Fibroblast of lung (primary cell): ENCODE results near the gene TUBB1. TPM values are rescaled to one million over a fixed set of nuclear protein-coding genes. Genes with fewer than 3 reads are reported as not detected.
A peak's percentile ranks its signal among the peaks of the same experiment; 100 is the strongest.

Source experiments
- DNase-seq, 2 donors: peaks; one replicate each; pipeline versions ENCODE4 v3.0.0 to v3.0.0-alpha.2; 2010; ENCODE audit warnings: low read depth in 2 of 2
- H2AFZ ChIP-seq: 2 replicates; pipeline ENCODE4 v1.5.1; 2012; ENCODE audit warnings: low read length, control low read depth, inconsistent platforms
- H3K27ac ChIP-seq: 2 replicates; pipeline ENCODE4 v1.5.1; 2011; ENCODE audit warnings: low read length, control low read depth; ENCODE audit not compliant: insufficient read depth
- H3K27me3 ChIP-seq: 2 replicates; pipeline ENCODE4 v1.5.1; 2011; ENCODE audit warnings: mild to moderate bottlenecking, low read length; ENCODE audit not compliant: control insufficient read depth, insufficient read depth
- H3K36me3 ChIP-seq: 2 replicates; pipeline ENCODE4 v1.5.1; 2011; ENCODE audit warnings: low read length; ENCODE audit not compliant: control insufficient read depth, insufficient read depth
- H3K4me1 ChIP-seq: 2 replicates; pipeline ENCODE4 v1.5.1; 2011; ENCODE audit warnings: low read length; ENCODE audit not compliant: control insufficient read depth, insufficient read depth; ENCODE audit errors: extremely low read depth
- H3K4me2 ChIP-seq: 2 replicates; pipeline ENCODE4 v1.5.1; 2011; ENCODE audit warnings: low read length, control low read depth; ENCODE audit not compliant: insufficient read depth; ENCODE audit errors: extremely low read depth
- H3K4me3 ChIP-seq, 4 experiments: fragments of 200-600 bp in 1 of 4; sonication (generic) in 1 of 4; replicated peaks in 1 of 4; 2 replicates each; pipeline ENCODE4 v1.5.1; 2011 to 2016; ENCODE audit warnings: low read length in 4 of 4, low read depth in 3 of 4, mild to moderate bottlenecking in 3 of 4, control low read depth in 2 of 4, inconsistent platforms in 1 of 4, mixed read lengths in 1 of 4; ENCODE audit not compliant: insufficient read depth in 1 of 4; ENCODE audit errors: control extremely low read depth in 1 of 4
- H3K79me2 ChIP-seq: 2 replicates; pipeline ENCODE4 v1.5.1; 2012; ENCODE audit warnings: mild to moderate bottlenecking, low read length, inconsistent platforms; ENCODE audit not compliant: control insufficient read depth, insufficient read depth
- H3K9ac ChIP-seq: 2 replicates; pipeline ENCODE4 v1.5.1; 2011; ENCODE audit warnings: mild to moderate bottlenecking, low read length, control low read depth; ENCODE audit not compliant: insufficient read depth
- H3K9me3 ChIP-seq: 2 replicates; pipeline ENCODE4 v1.5.1; 2012; ENCODE audit warnings: low read depth, low read length; ENCODE audit not compliant: control insufficient read depth, insufficient read depth
- H4K20me1 ChIP-seq: 2 replicates; pipeline ENCODE4 v1.5.1; 2011; ENCODE audit warnings: low read length; ENCODE audit not compliant: control insufficient read depth, insufficient read depth; ENCODE audit errors: extremely low read depth
- EZH2 ChIP-seq: IDR thresholded peaks from 2 replicates; pipeline ENCODE4 v1.5.1; 2012; ENCODE audit warnings: low read length, control low read depth, mild to moderate bottlenecking; ENCODE audit errors: missing control alignments
- polyA plus RNA-seq, 2 donors: library from polyadenylated mRNA; depleted of rRNA in 1 of 2; stranded (reverse) in 1 of 2; unstranded in 1 of 2; fragments of >200 nt; gene quantifications; 2 replicates each; pipeline ENCODE4 v1.2.1, GENCODE V29; 2011 to 2012; ENCODE audit warnings: missing spikeins in 1 of 2
- total RNA-seq: library from RNA; depleted of rRNA; stranded (reverse); fragments of >200 nt; gene quantifications from 2 replicates; pipeline ENCODE4 v1.2.1, GENCODE V29; 2014
- TF ChIP-seq, protein P1 (sequence below), 2 donors: IDR thresholded peaks in 1 of 2; conservative IDR thresholded peaks in 1 of 2; 1 replicate in 1 of 2; 2 replicates in 1 of 2; pipeline ENCODE4 v1.5.1; 2011 to 2012; ENCODE audit warnings: low read length in 2 of 2, control low read depth in 1 of 2, inconsistent platforms in 1 of 2, low read depth in 1 of 2, mild to moderate bottlenecking in 1 of 2

TUBB1 gene
- total and polyA plus RNA-seq, 2 donors (not counting 1 experiment from before 2014, with no cell fraction given): under 0.01 TPM; not detected in 1

DNA sequence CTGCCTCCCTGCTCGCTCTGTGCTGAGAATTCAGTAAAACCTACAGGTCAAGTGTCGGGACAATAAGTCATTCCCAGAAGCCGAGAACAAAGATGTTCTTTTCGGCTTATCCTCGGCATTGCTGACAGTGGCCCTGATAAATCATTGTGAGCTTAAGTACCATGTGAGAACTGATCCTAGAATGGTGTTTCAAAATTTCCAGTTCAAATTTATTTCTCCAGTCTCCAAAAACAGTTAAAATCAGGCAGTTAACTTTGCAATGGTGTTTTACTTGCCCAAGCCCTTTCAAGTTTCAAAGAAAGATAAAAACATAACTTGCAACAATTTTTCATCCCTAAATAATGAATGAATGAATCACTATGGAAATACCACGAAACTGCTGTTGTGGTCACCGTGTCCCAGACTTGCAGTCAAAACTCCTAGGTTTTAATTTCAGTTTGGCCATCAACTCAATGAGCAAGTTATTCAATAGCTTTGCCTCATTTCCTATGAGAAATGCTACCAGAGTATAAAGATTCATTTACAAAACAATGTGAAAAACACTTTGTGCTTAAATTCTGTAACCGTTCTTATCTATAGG is 8.6 kb downstream of the TUBB1 start:
- no peak overlapping the region for H3K9ac ChIP-seq
- no peak overlapping the region for H3K4me2 ChIP-seq
- TF ChIP-seq, protein P1, sequence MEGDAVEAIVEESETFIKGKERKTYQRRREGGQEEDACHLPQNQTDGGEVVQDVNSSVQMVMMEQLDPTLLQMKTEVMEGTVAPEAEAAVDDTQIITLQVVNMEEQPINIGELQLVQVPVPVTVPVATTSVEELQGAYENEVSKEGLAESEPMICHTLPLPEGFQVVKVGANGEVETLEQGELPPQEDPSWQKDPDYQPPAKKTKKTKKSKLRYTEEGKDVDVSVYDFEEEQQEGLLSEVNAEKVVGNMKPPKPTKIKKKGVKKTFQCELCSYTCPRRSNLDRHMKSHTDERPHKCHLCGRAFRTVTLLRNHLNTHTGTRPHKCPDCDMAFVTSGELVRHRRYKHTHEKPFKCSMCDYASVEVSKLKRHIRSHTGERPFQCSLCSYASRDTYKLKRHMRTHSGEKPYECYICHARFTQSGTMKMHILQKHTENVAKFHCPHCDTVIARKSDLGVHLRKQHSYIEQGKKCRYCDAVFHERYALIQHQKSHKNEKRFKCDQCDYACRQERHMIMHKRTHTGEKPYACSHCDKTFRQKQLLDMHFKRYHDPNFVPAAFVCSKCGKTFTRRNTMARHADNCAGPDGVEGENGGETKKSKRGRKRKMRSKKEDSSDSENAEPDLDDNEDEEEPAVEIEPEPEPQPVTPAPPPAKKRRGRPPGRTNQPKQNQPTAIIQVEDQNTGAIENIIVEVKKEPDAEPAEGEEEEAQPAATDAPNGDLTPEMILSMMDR (conservative IDR thresholded peaks at IDR 0.05 in 1 of 2, IDR thresholded peaks at IDR 0.05 in 1 of 2; ENCODE audit: low read depth in 1 of 2, low read length in 2 of 2): no peak
- no peak for TF ChIP-seq EZH2
- H4K20me1 ChIP-seq: peaks cover 2% of the 10 kb centered on the region
- no peak overlapping the region for H2AFZ ChIP-seq
- peaks cover 53% of the 10 kb centered on the region for H3K79me2 ChIP-seq
- no peaks in the 10 kb centered on the region for H3K9me3 ChIP-seq
- DNase-seq: peak; percentile 56 to 88
- peaks cover 5% of the 10 kb centered on the region for H3K36me3 ChIP-seq
- peak overlapping the region in 1 of 4 experiments; percentile 11 for H3K4me3 ChIP-seq
- H3K27me3 ChIP-seq: no peaks in the 10 kb centered on the region
- H3K27ac ChIP-seq: no peak overlapping the region
- H3K4me1 ChIP-seq: peaks cover 10% of the 10 kb centered on the region

GRCh38 chr20:59028812-59029211 is 9.6 kb downstream of the TUBB1 start:
- Histone ChIP-seq H3K4me2 (peak overlapping the region; percentile 83), H3K4me1 (peaks cover 10% of the 10 kb centered on the region), H3K36me3 (peaks cover 5% of the 10 kb centered on the region), H3K9ac (no peak overlapping the region), H2AFZ (no peak overlapping the region), H3K27ac (no peak overlapping the region), H3K79me2 (peaks cover 53% of the 10 kb centered on the region), H3K27me3 (no peaks in the 10 kb centered on the region), H3K9me3 (no peaks in the 10 kb centered on the region), H3K4me3 (peak overlapping the region; percentile 2 to 57 (median 31)), H4K20me1 (peaks cover 2% of the 10 kb centered on the region)
- DNase-seq: no peak
- TF ChIP-seq, protein P1 (conservative IDR thresholded peaks at IDR 0.05 in 1 of 2, IDR thresholded peaks at IDR 0.05 in 1 of 2; ENCODE audit: low read depth in 1 of 2, low read length in 2 of 2): no peak
- TF ChIP-seq EZH2: no peak

DNA sequence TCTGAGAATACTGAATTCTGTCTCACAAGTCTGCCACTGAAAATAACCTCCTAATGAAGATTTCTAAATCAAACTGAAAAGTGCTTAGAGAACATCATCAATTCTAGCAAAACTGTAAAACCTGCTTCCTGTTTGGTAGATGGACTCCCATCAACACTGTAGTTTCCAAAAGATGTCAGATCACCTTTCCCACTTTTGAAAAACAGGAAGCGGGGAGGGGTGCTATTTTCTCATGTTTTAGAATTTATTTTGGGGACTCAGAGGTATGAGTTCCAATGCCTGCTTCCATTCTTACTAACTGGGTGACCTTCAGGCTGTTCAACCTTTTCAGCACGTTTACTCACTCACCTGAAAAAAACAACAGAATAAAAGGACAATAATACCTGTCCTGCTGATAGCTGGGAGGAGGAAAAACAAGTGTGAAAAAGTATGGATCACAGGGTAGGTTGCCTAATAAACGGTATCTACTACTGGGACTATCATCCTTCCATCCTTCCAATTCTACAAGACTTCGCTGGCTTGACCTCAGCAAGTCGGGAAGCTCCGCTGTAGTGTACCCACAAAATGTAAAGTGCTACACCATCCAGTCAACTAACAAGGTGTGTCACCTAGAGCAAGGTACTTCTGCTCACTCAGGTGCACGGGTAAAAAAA is 11.8 kb downstream of the TUBB1 start:
- peaks cover 2% of the 10 kb centered on the region for H4K20me1 ChIP-seq
- no peak for DNase-seq
- H3K4me3 ChIP-seq: peak overlapping the region; percentile 66 to 87 (median 80)
- peaks cover 46% of the 10 kb centered on the region for H3K79me2 ChIP-seq
- no peak overlapping the region for H3K9ac ChIP-seq
- H3K9me3 ChIP-seq: no peaks in the 10 kb centered on the region
- H3K27ac ChIP-seq: peak overlapping the region; percentile 89
- H3K27me3 ChIP-seq: no peaks in the 10 kb centered on the region
- H3K4me2 ChIP-seq: peak overlapping the region; percentile 81
- H3K4me1 ChIP-seq: peaks cover 10% of the 10 kb centered on the region
- TF ChIP-seq EZH2: no peak
- TF ChIP-seq, protein P1 (conservative IDR thresholded peaks at IDR 0.05 in 1 of 2, IDR thresholded peaks at IDR 0.05 in 1 of 2; ENCODE audit: low read depth in 1 of 2, low read length in 2 of 2): no peak
- no peak overlapping the region for H2AFZ ChIP-seq
- no peaks in the 10 kb centered on the region for H3K36me3 ChIP-seq
